Erythroblast (primary cell): Measurements from ENCODE around the gene DAPK2.

Experiments
- DNase-seq, 2 experiments: peaks; one replicate each; lab custom pipeline; 2025; lab: John Stamatoyannopoulos, UW
- GATA1 ChIP-seq: IDR thresholded peaks from 2 replicates; pipeline ENCODE4 v1.6.1; 2011; ENCODE audit warnings: low read depth, mild to moderate bottlenecking, control low read depth, low read length, moderate library complexity
- POLR2A ChIP-seq: IDR thresholded peaks from 2 replicates; pipeline ENCODE4 v1.6.1; 2011; ENCODE audit warnings: mild to moderate bottlenecking, low read length

Gene DAPK2

GRCh38 chr15:64008177-64008576 is 38.1 kb downstream of the DAPK2 start:
- no peak for DNase-seq
- no peak for TF ChIP-seq GATA1
- no peak for TF ChIP-seq POLR2A

GRCh38 chr15:64006642-64007041 is 39.6 kb downstream of the DAPK2 start:
- no peak for DNase-seq
- TF ChIP-seq GATA1 = no peak
- no peak for TF ChIP-seq POLR2A

GRCh38 chr15:64004587-64004986 is 41.7 kb downstream of the DAPK2 start:
- TF ChIP-seq GATA1 (no peak), POLR2A (no peak)
- DNase-seq = no peak

GRCh38 chr15:64004056-64004455 is 42.2 kb downstream of the DAPK2 start:
- TF ChIP-seq POLR2A (no peak), GATA1 (no peak)
- no peak for DNase-seq

- no peak for DNase-seq
- TF ChIP-seq POLR2A = no peak
- no peak for TF ChIP-seq GATA1
These were observed 43.1 kb downstream of the DAPK2 start for GRCh38 chr15:64003182-64003581.

GRCh38 chr15:64001148-64001547 is 45.1 kb downstream of the DAPK2 start:
- no peak for DNase-seq

GRCh38 chr15:64000183-64000951 is 45.9 kb downstream of the DAPK2 start:
- no peak for DNase-seq
- TF ChIP-seq POLR2A = no peak
- no peak for TF ChIP-seq GATA1

More at GRCh38 chr15:64001148-64001547, 45.1 kb downstream of the DAPK2 start:
- no peak for TF ChIP-seq GATA1
- no peak for TF ChIP-seq POLR2A

DNA sequence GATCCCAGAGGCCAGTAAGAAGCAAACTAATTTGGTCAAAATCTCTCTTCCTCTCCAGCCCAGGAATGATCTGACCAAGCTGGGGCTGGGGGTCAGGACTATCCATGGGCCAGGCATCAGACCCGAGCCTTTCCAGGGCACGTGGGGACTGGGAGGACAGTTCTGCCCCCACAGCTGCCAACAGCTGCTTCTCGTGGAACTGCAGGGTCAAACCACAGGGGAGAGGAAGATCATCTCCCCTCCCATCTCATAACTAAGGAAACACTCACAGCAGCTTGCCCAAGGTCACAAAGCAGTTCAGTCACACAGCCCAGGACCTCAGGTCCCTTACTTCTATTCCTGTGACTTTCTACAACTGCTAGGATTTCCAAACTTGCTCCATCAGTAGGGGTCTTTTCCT is 47.1 kb downstream of the DAPK2 start:
- DNase-seq = no peak
- TF ChIP-seq POLR2A (no peak), GATA1 (no peak)

GRCh38 chr15:63998489-63998888 is 47.8 kb downstream of the DAPK2 start:
- no peak for DNase-seq
- TF ChIP-seq POLR2A (no peak), GATA1 (no peak)

DNA sequence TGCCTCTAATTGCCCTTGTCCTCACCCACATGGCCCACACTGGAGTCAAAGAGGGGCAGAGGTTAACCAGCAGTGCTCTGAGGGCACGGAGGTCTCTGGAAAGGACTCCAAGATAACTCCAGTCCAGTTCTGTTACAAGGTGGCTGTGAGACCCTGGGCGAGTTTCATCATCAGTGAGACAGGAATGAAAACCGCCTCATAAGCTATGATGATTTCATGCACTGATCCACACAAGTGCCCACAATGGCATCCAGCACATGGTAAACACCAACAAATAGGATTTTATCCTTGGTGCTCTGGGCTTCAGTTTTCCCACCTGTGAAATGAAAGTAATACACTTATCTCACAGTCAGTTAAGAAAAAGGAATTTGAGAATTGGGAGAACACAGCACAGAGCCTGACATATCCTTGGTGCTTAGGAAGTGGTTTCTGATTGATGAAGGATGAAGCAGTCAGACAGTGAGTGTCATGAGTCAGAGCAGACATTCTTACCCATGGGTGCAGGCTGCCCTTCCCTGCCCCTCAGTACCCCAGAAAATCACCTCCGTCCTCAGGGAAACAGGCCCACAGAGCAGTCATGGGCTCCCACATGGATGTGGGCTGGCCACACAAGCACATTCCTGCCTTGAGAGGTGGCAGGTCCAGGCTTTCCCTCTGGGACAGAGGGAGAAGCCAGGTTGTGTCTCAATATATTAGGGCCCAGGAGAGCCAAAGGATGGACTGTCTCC is 48.4 kb downstream of the DAPK2 start:
- no peak for TF ChIP-seq POLR2A
- no peak for TF ChIP-seq GATA1
- no peak for DNase-seq

DNA sequence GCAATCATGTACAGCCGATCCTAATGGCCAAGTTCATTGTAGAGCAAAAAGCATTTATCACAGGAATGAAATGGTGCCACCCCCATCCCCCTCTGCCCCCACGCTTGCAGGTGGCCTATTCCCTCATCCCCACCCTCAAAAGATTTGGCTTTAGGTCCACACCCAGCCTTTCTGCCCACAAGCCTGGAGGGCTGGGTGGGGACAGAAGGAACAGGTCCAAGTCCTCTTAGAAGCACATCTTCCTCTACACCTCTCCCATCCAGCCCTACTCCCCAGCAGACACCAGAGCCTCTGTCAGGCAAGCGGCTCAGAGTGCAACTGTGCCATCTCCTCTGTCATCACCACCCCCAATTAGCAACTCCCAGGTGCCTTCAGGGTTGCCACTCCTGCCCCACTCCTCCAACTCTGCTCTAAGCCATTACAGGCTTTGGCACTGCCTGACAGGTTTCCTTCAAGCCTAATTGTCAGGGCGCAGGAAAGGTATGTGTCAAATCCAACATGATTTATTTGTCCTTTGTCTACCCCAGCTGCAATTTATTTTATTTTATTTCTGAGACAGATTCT is 49.4 kb downstream of the DAPK2 start:
- no peak for TF ChIP-seq POLR2A
- no peak for DNase-seq

DNA sequence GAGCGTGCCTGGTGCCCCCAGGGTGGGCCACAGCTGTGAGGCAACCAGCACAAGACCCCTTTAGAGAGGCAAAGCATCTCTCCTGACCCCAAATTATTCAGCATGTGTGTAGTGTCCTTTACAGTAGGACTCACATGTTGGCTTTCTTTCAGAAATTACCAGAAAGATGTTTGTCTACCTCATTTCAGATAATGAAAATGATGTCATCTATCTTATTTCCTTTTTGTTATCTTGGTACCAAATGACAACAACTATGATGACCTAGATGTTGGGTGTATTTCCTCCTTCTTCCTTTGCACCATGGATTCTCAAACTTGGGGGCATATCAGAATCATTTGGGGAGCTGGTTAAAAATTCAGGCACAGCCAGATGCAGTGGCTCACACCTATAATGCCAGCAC is 50.5 kb downstream of the DAPK2 start:
- DNase-seq = no peak
- TF ChIP-seq GATA1 = no peak
- TF ChIP-seq POLR2A = no peak

- no peak for TF ChIP-seq POLR2A
- TF ChIP-seq GATA1 = no peak
- DNase-seq = no peak
These were observed 52.1 kb downstream of the DAPK2 start for GRCh38 chr15:63994073-63994600.

DNA sequence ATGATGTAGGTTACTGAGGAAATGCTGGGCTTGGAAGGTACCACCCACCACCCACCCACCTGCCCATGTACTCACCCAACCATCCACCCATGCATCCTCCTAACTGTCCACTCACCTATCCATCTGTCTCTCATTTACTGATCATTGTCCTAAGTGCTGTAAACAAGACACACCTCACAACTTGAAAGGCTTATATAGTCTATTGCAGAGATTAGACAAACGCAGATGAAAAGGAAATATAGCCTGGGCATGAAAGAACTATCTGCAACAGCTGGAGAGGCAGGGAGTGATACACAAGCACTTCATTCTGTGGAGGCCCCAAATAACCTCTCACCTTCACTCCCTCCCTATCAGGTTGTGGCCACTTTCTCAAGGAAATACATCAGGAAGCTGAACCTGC is 54.0 kb downstream of the DAPK2 start:
- DNase-seq = no peak
- no peak for TF ChIP-seq GATA1
- no peak for TF ChIP-seq POLR2A
